ENCODE data around the gene MZF1. TPM values are rescaled to one million over a fixed set of nuclear protein-coding genes. Genes with fewer than 3 reads are reported as not detected.
"Not testable (repeated sequence)": the region's sequence is repeated elsewhere in the genome, so short reads cannot be mapped to it uniquely, and the experiment has no call there.

Gene MZF1
- total RNA-seq, 1 experiment from 2014 or later = 16.5 TPM

GRCh38 chr19:58542641-58543372 is 30.3 kb downstream of the MZF1 start:
- not testable (repeated sequence) for DNase-seq (ENCODE audit: low read depth)

GRCh38 chr19:58539169-58539559 is 34.0 kb downstream of the MZF1 start:
- not testable (repeated sequence) for DNase-seq (ENCODE audit: low read depth)

- DNase-seq (ENCODE audit: low read depth) = no peak
These were observed 34.6 kb downstream of the MZF1 start for GRCh38 chr19:58538257-58539168.

GRCh38 chr19:58536852-58537798 is 36.0 kb downstream of the MZF1 start:
- no peak for DNase-seq (ENCODE audit: low read depth)

- no peak for DNase-seq (ENCODE audit: low read depth)
These were observed 37.3 kb downstream of the MZF1 start for GRCh38 chr19:58535857-58536256.

GRCh38 chr19:58531034-58531840 is 41.9 kb downstream of the MZF1 start:
- no peak for DNase-seq (ENCODE audit: low read depth)

- DNase-seq (ENCODE audit: low read depth) = no peak
These were observed 43.7 kb downstream of the MZF1 start for GRCh38 chr19:58529405-58529804.

- DNase-seq (ENCODE audit: low read depth) = no peak
These were observed 50.4 kb downstream of the MZF1 start for GRCh38 chr19:58522709-58523108.

- DNase-seq (ENCODE audit: low read depth) = no peak
These were observed 51.5 kb downstream of the MZF1 start for GRCh38 chr19:58521651-58522050.

- no peak for DNase-seq (ENCODE audit: low read depth)
These were observed 52.9 kb downstream of the MZF1 start for GRCh38 chr19:58520257-58520599.

- peak; percentile 95 for DNase-seq (ENCODE audit: low read depth)
These were observed 53.5 kb downstream of the MZF1 start, which contains the start of gene ZBTB45 for GRCh38 chr19:58519355-58520256. Gene ZBTB45 (minus strand): TSS chr19:58519810. CDS start chr19:58517673, 2,137 bp downstream.

GRCh38 chr19:58519087-58519354 is 54.1 kb downstream of the MZF1 start:
- peak; percentile 69 for DNase-seq (ENCODE audit: low read depth)

GRCh38 chr19:58518256-58519086 is 54.7 kb downstream of the MZF1 start:
- DNase-seq (ENCODE audit: low read depth) = no peak

- no peak for DNase-seq (ENCODE audit: low read depth)
These were observed 55.9 kb downstream of the MZF1 start for GRCh38 chr19:58516964-58517833.

- DNase-seq (ENCODE audit: low read depth) = no peak
These were observed 56.8 kb downstream of the MZF1 start for GRCh38 chr19:58516246-58516836.

GRCh38 chr19:58515259-58515658 is 57.9 kb downstream of the MZF1 start:
- no peak for DNase-seq (ENCODE audit: low read depth)

- no peak for DNase-seq (ENCODE audit: low read depth)
These were observed 58.5 kb downstream of the MZF1 start for GRCh38 chr19:58514564-58515022.

Measured in LHCN-M2 (cell line).